Neural cell (in vitro differentiated cells): ENCODE results near the gene WRNIP1. TPM values are rescaled to one million over a fixed set of nuclear protein-coding genes. Genes with fewer than 3 reads are reported as not detected.

Experiments used
- H2AFZ ChIP-seq: fragments of 200-600, 300-800 bp; sonication (generic), shearing (Covaris generic); 2 replicates; pipeline ENCODE4 v1.6.0; 2014; ENCODE audit warnings: low read depth, mild to moderate bottlenecking, antibody characterized with exemption, low read length, moderate library complexity
- H3F3A ChIP-seq: fragments of 200-600 bp; shearing (Covaris generic); 2 replicates; pipeline ENCODE4 v1.6.1; 2016; ENCODE audit warnings: mild to moderate bottlenecking, moderate library complexity, mixed read lengths, antibody characterized with exemption, low read length; ENCODE audit not compliant: insufficient read depth, poor library complexity, severe bottlenecking
- H3K27ac ChIP-seq: fragments of 200-600, 300-800 bp; sonication (generic), shearing (Covaris generic); 2 replicates; pipeline ENCODE4 v1.5.1; 2014; ENCODE audit warnings: mild to moderate bottlenecking, low read length, moderate library complexity
- H3K27me3 ChIP-seq: fragments of 300-800, 200-600 bp; sonication (generic), shearing (Covaris generic); 2 replicates; pipeline ENCODE4 v1.6.0; 2014; ENCODE audit warnings: mild to moderate bottlenecking, low read depth, low read length, moderate library complexity; ENCODE audit not compliant: insufficient read depth
- H3K36me3 ChIP-seq: fragments of 300-800, 200-600 bp; sonication (generic), shearing (Covaris generic); 2 replicates; pipeline ENCODE4 v1.5.1; 2014; ENCODE audit warnings: mild to moderate bottlenecking, antibody characterized with exemption, low read length, moderate library complexity; ENCODE audit not compliant: insufficient read depth
- H3K4me2 ChIP-seq: fragments of 300-800, 200-600 bp; sonication (generic), shearing (Covaris generic); 2 replicates; pipeline ENCODE4 v1.6.0; 2014; ENCODE audit warnings: mild to moderate bottlenecking, low read length
- H3K4me3 ChIP-seq: fragments of 300-800, 200-600 bp; sonication (generic), shearing (Covaris generic); 2 replicates; pipeline ENCODE4 v1.5.1; 2014; ENCODE audit warnings: mild to moderate bottlenecking, low read length, moderate library complexity
- H3K79me2 ChIP-seq: fragments of 200-600 bp; shearing (Covaris generic); replicated peaks from 2 replicates; pipeline ENCODE4 v1.6.0; 2014; ENCODE audit warnings: mild to moderate bottlenecking, low read length, moderate library complexity; ENCODE audit not compliant: insufficient read depth
- H3K9ac ChIP-seq: fragments of 300-800, 200-600 bp; sonication (generic), shearing (Covaris generic); 2 replicates; pipeline ENCODE4 v1.6.1; 2016; ENCODE audit warnings: mild to moderate bottlenecking, low read length, mixed read lengths
- H3K9me2 ChIP-seq: fragments of 200-600 bp; shearing (Covaris generic); 2 replicates; pipeline ENCODE4 v1.6.1; 2016; ENCODE audit warnings: mild to moderate bottlenecking, low read length, mixed read lengths; ENCODE audit not compliant: insufficient read depth
- H3K9me3 ChIP-seq: fragments of 200-600, 300-800 bp; sonication (generic), shearing (Covaris generic); 2 replicates; pipeline ENCODE4 v1.6.1; 2016; ENCODE audit warnings: mild to moderate bottlenecking, mixed run types, low read length, moderate library complexity, mixed read lengths
- H4K20me1 ChIP-seq: fragments of 200-600 bp; shearing (Covaris generic); 2 replicates; pipeline ENCODE4 v1.6.1; 2016; ENCODE audit warnings: mild to moderate bottlenecking, mixed run types; ENCODE audit not compliant: insufficient read depth
- CTCF ChIP-seq: fragments of 450-650 bp; IDR thresholded peaks from 2 replicates; pipeline ENCODE4 v1.5.1; 2014; ENCODE audit warnings: antibody characterized with exemption, mild to moderate bottlenecking, moderate library complexity; ENCODE audit not compliant: poor library complexity, severe bottlenecking
- EP300 ChIP-seq: fragments of 450-650 bp; conservative IDR thresholded peaks from 2 replicates; pipeline ENCODE4 v1.6.1; 2014; ENCODE audit warnings: antibody characterized with exemption, mild to moderate bottlenecking, moderate library complexity; ENCODE audit not compliant: poor library complexity, severe bottlenecking
- EZH2 ChIP-seq: fragments of 200-600, 300-800 bp; shearing (Covaris generic), sonication (generic); IDR thresholded peaks from 2 replicates; pipeline ENCODE4 v1.6.1; 2014; ENCODE audit warnings: antibody characterized with exemption, low read length, borderline replicate concordance, mild to moderate bottlenecking; ENCODE audit not compliant: insufficient read depth, poor library complexity, severe bottlenecking
- MXI1 ChIP-seq: fragments of 450-650 bp; conservative IDR thresholded peaks from 2 replicates; pipeline ENCODE4 v1.6.1; 2014; ENCODE audit warnings: antibody characterized with exemption, mild to moderate bottlenecking; ENCODE audit not compliant: poor library complexity, severe bottlenecking
- POLR2AphosphoS5 ChIP-seq: IDR thresholded peaks from 2 replicates; pipeline ENCODE4 v1.6.1; 2012
- RAD21 ChIP-seq: fragments of 450-650 bp; conservative IDR thresholded peaks from 2 replicates; pipeline ENCODE4 v1.6.1; 2014; ENCODE audit warnings: antibody characterized with exemption, mild to moderate bottlenecking, moderate library complexity
- REST ChIP-seq: IDR thresholded peaks from 2 replicates; pipeline ENCODE4 v1.6.1; 2012; ENCODE audit warnings: borderline replicate concordance
- SMC3 ChIP-seq: fragments of 450-650 bp; conservative IDR thresholded peaks from 2 replicates; pipeline ENCODE4 v1.6.1; 2014; ENCODE audit warnings: antibody characterized with exemption, mild to moderate bottlenecking, moderate library complexity; ENCODE audit not compliant: poor library complexity
- TAF1 ChIP-seq: IDR thresholded peaks from 2 replicates; pipeline ENCODE4 v1.6.1; 2012; ENCODE audit warnings: low read depth
- polyA plus RNA-seq: library from polyadenylated mRNA; depleted of rRNA; stranded (reverse); fragments of >200 nt; gene quantifications from 2 replicates; pipeline ENCODE4 v1.2.3, GENCODE V29; 2014

The WRNIP1 gene
- polyA plus RNA-seq, 1 donor from 2014 or later: 93.7 TPM

DNA sequence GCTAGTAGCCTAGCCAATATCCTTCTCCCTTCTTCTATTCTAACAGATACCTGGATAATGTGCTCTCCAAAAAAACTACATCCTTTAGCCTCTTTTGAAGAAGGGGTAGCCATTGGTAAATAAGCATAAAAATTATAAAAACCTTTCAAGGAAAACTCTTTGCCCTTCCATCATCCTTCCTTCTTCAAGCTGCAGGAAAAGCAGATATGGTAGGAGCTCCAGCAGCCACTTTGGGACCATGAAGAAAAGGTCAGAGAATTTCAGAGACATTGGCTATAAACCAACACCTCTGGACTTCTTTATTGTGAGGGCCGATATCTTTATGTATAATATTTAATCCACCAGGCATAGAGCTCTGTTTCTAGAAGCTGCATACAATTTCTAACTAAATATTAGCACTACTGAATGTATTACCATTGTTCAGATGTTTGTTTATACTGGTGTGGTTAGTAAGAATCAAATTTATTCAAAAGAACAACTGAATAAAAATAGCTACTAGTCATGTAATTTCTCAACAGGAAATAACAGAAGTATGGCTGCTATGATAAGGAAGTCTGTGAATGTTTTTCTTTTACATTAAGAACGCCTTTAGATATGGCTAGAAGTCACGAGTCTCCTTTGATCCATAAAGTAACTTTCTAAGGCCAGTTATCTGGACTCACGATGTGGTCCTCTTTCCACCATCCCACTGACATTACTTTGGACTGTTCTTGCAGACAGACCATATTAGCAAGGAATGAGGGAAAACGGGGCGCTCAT lies 46.7 kb upstream of the WRNIP1 start:
- Histone ChIP-seq H3K27me3 (no peaks in the 10 kb centered on the region), H3F3A (no peaks in the 10 kb centered on the region), H3K36me3 (no peaks in the 10 kb centered on the region), H3K4me2 (no peak overlapping the region), H4K20me1 (no peaks in the 10 kb centered on the region), H3K9me3 (no peaks in the 10 kb centered on the region), H2AFZ (no peak overlapping the region), H3K27ac (no peak overlapping the region), H3K9ac (no peak overlapping the region), H3K4me3 (no peak overlapping the region), H3K9me2 (no peaks in the 10 kb centered on the region), H3K79me2 (no peaks in the 10 kb centered on the region)
- TF ChIP-seq CTCF (no peak), SMC3 (no peak), MXI1 (no peak), TAF1 (no peak), REST (no peak), EZH2 (no peak), RAD21 (no peak), POLR2AphosphoS5 (no peak), EP300 (no peak)

GRCh38 chr6:2719093-2719455 lies 46.1 kb upstream of the WRNIP1 start:
- no peak overlapping the region for H2AFZ ChIP-seq

More at GRCh38 chr6:2719093-2719455, 46.1 kb upstream of the WRNIP1 start:
- Histone ChIP-seq H3K9me3 (no peaks in the 10 kb centered on the region), H3K79me2 (no peaks in the 10 kb centered on the region), H3F3A (no peaks in the 10 kb centered on the region), H3K27me3 (no peaks in the 10 kb centered on the region), H3K9ac (no peak overlapping the region), H4K20me1 (no peaks in the 10 kb centered on the region), H3K27ac (no peak overlapping the region), H3K9me2 (no peaks in the 10 kb centered on the region), H3K36me3 (no peaks in the 10 kb centered on the region), H3K4me3 (no peak overlapping the region), H3K4me2 (no peak overlapping the region)
- no peak for TF ChIP-seq EZH2
- no peak for TF ChIP-seq REST
- no peak for TF ChIP-seq RAD21
- TF ChIP-seq SMC3: no peak
- no peak for TF ChIP-seq EP300
- TF ChIP-seq POLR2AphosphoS5: no peak
- no peak for TF ChIP-seq TAF1
- TF ChIP-seq CTCF: no peak
- no peak for TF ChIP-seq MXI1
